GM13977 (cell line): ENCODE measurements around the gene KHDRBS2.

Experiments used
- DNase-seq: peaks from one replicate; pipeline ENCODE4 v3.0.0; 2012; ENCODE audit warnings: low spot score
- CTCF ChIP-seq: IDR thresholded peaks from 2 replicates; pipeline ENCODE4 v1.5.1; 2012; ENCODE audit warnings: mild to moderate bottlenecking, control low read depth; ENCODE audit not compliant: insufficient read depth; ENCODE audit errors: extremely low read depth, missing control alignments
- in situ Hi-C: fragments of 300-500 bp; cut with MboI; formaldehyde crosslinking; loops from one replicate; pipeline ENCODE4 v1.12.0; 2022; ENCODE audit warnings: low sequenced_read_pairs, low pct_unique_long_range_greater_than_20kb, mixed read lengths, inconsistent platforms; ENCODE audit not compliant: unreplicated experiment

The KHDRBS2 gene

DNA sequence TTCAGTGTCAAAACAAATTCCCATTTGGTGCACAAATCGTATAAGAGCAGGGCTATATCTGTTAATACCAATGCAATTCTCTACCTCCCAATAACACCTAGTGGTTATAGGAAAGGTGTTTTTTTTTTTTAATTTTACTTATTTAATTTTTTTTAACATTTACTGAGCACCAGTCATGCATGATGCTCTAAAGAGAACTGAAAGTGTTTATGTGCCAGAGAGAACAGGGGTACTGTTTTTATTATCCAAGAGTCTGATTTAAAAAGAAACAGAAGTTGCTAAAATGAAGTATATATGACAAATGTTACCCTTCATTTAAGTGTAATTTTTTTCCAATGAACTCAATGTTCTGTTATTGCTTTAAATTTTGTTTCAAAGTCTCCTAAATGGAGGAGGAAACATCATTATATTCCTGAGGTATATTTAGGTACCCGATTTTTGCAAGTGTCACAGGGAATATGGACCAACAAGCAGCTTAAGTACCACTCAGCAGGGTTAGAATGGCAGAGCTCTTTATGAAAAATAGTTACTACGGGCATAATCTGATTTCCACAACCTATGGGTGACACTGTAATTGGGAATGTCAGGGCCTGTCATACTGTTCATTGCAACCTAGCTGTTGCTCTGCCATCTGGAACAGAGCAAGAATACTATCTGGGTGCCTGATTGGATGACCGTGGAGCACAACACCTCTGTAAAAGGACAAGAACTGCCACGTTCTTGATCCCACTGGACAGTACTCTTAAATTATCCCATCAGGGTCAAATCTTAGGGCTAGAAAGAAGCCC lies 195.4 kb downstream of the KHDRBS2 start:
- in situ Hi-C loops, result no loop called here
- TF ChIP-seq CTCF, result no peak

GRCh38 chr6:62089781-62090180 lies 196.2 kb downstream of the KHDRBS2 start:
- no peak for DNase-seq
- no peak for TF ChIP-seq CTCF
- in situ Hi-C loops, result no loop called here

More for the DNA sequence above, 195.4 kb downstream of the KHDRBS2 start:
- no peak for DNase-seq

DNA sequence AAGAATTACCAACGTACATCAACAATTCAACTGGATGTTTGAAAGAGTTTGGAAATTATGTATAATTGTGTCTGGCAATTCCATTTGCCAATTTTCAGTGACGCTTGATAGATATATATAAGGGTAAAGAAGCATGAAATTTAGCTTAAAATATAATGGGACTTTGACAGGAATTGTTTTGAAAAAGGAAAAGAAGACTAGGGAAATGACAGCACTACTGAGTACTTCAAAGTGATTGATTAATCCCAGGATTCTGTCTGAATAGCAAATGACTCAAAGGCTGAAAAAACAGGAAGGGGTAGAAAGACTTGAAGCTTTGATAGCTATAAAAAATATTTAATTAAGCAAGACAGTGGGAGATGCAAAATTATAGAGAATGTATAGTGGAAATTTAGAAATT lies 200.0 kb downstream of the KHDRBS2 start:
- in situ Hi-C loops, result no loop called here
- no peak for TF ChIP-seq CTCF
- DNase-seq, result no peak

DNA sequence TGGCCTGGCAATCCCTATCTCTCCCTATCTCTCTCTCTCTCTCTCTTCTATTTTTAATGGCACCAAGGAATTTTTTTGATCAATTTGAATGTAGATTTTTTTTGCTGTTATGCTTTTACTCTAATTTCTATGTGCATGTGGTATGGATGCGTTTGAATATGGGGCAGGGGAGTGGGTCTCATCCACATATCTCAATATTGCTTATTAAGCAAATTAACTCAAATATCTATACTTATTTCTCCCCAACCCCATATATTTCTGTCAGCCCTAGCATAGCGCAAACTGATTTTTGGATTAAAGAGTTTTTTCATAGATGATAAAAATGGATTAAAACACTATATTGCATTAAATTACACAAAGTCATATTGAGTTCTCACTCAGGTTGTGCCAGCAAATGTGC lies 210.2 kb downstream of the KHDRBS2 start:
- TF ChIP-seq CTCF, result no peak
- no peak for DNase-seq
- in situ Hi-C loops, result no loop called here

DNA sequence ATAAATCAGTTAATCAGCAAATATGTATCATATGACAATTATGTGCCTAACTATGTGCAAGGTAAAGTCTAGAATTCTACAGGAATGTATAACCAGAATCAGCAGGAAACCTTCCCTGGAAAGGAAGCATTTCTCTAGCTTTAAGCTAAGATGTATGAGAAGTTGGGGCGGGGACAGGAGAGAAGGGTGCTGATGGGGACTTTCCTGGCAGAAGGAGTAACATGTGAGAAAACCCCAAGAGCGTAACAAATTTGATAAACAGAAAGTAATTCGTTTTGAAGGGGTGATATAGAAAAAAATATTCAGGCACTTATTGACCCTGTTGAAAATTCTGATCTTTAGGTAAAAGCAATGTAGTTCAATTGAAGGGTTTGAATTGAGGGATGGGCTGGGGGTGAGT lies 226.1 kb downstream of the KHDRBS2 start:
- in situ Hi-C loops, result no loop called here
- no peak for TF ChIP-seq CTCF

DNA sequence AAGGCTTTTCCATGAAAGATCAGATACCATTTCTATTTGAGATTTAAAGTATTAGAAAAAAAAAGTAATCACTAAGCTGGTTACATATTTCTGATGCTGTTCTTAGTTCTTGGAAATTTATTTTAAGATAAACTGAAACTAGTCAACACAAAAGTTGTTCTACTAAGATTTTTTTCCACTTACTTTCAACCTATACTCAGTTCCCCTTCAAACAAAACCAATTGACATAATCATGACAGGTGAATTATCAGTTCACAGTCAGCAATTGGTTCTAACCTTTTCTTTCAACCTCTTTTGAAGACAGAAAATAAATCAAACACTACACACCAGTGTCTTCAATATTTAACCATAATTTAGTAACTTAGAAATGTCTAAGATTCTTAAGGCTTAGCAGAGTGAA lies 228.7 kb downstream of the KHDRBS2 start:
- no peak for DNase-seq

More for the DNA sequence above, 226.1 kb downstream of the KHDRBS2 start:
- no peak for DNase-seq

More for the DNA sequence above, 228.7 kb downstream of the KHDRBS2 start:
- no peak for TF ChIP-seq CTCF
- in situ Hi-C loops, result no loop called here
